HG02981 (cell line): ENCODE data around the gene CHD9.
"Not testable (repeated sequence)": the region's sequence is repeated elsewhere in the genome, so short reads cannot be mapped to it uniquely, and the experiment has no call there.

ENCODE experiments used
- ATAC-seq: cut with Tn5 transposase; IDR thresholded peaks from one replicate; pipeline ENCODE4 v1.9.1; 2021; ENCODE audit warnings: mild to moderate bottlenecking, moderate library complexity; ENCODE audit not compliant: unreplicated experiment

CHD9 gene

GRCh38 chr16:53074296-53074695 is 19.5 kb downstream of the CHD9 start:
- ATAC-seq = not testable (repeated sequence)

GRCh38 chr16:53075461-53075860 is 20.7 kb downstream of the CHD9 start:
- not testable (repeated sequence) for ATAC-seq

GRCh38 chr16:53078247-53078646 is 23.5 kb downstream of the CHD9 start:
- ATAC-seq = no peak

GRCh38 chr16:53078765-53079485 is 24.1 kb downstream of the CHD9 start:
- ATAC-seq = no peak

GRCh38 chr16:53080345-53081031 is 25.7 kb downstream of the CHD9 start:
- no peak for ATAC-seq

- ATAC-seq = no peak
These were observed 26.2 kb downstream of the CHD9 start for GRCh38 chr16:53081032-53081424.

GRCh38 chr16:53081686-53082407 is 27.1 kb downstream of the CHD9 start:
- no peak for ATAC-seq

GRCh38 chr16:53082509-53082908 is 27.7 kb downstream of the CHD9 start:
- no peak for ATAC-seq

- no peak for ATAC-seq
These were observed 28.3 kb downstream of the CHD9 start for GRCh38 chr16:53083119-53083518.

GRCh38 chr16:53084141-53084541 is 29.4 kb downstream of the CHD9 start:
- no peak for ATAC-seq

- no peak for ATAC-seq
These were observed 30.0 kb downstream of the CHD9 start for GRCh38 chr16:53084746-53085334.

GRCh38 chr16:53085369-53085843 is 30.6 kb downstream of the CHD9 start:
- no peak for ATAC-seq

GRCh38 chr16:53085931-53086421 is 31.2 kb downstream of the CHD9 start:
- no peak for ATAC-seq

- no peak for ATAC-seq
These were observed 32.3 kb downstream of the CHD9 start for GRCh38 chr16:53087101-53087500.

GRCh38 chr16:53089434-53090285 is 34.9 kb downstream of the CHD9 start:
- no peak for ATAC-seq

GRCh38 chr16:53090286-53090590 is 35.4 kb downstream of the CHD9 start:
- no peak for ATAC-seq

- peak; percentile 42 for ATAC-seq
These were observed 36.0 kb downstream of the CHD9 start for GRCh38 chr16:53090591-53091411.

- peak; percentile 46 for ATAC-seq
These were observed 36.8 kb downstream of the CHD9 start for GRCh38 chr16:53091466-53092211.

- no peak for ATAC-seq
These were observed 37.5 kb downstream of the CHD9 start for GRCh38 chr16:53092284-53092683.
